Fibroblast of lung (primary cell): ENCODE measurements around the gene TAS1R3.

Source experiments
- CTCF ChIP-seq, 2 donors: IDR thresholded peaks in 1 of 2; conservative IDR thresholded peaks in 1 of 2; 1 replicate in 1 of 2; 2 replicates in 1 of 2; pipeline ENCODE4 v1.5.1; 2011 to 2012; ENCODE audit warnings: low read length in 2 of 2, control low read depth in 1 of 2, inconsistent platforms in 1 of 2, low read depth in 1 of 2, mild to moderate bottlenecking in 1 of 2
- EZH2 ChIP-seq: IDR thresholded peaks from 2 replicates; pipeline ENCODE4 v1.5.1; 2012; ENCODE audit warnings: low read length, control low read depth, mild to moderate bottlenecking; ENCODE audit errors: missing control alignments

GRCh38 chr1:1293263-1294249 is 37.5 kb upstream of the TAS1R3 start:
- TF ChIP-seq CTCF (conservative IDR thresholded peaks at IDR 0.05 in 1 of 2, IDR thresholded peaks at IDR 0.05 in 1 of 2; ENCODE audit: low read depth in 1 of 2, low read length in 2 of 2) (no peak), EZH2 (no peak)
